Stimulated activated CD4-positive, alpha-beta T cell treated with anti-CD3 and anti-CD28 coated beads, Interleukin-4, amount 100 ng/mL, for 24 hours (primary cell): ENCODE measurements around the gene TIAM1.
A peak's percentile ranks its signal among the peaks of the same experiment; 100 is the strongest.

Experiments used
- DNase-seq: peaks from one replicate; pipeline ENCODE4 v3.0.0-alpha.2; 2020

TIAM1 gene

GRCh38 chr21:31352836-31353235 lies 8.8 kb upstream of the TIAM1 start:
- DNase-seq, result no peak

DNA sequence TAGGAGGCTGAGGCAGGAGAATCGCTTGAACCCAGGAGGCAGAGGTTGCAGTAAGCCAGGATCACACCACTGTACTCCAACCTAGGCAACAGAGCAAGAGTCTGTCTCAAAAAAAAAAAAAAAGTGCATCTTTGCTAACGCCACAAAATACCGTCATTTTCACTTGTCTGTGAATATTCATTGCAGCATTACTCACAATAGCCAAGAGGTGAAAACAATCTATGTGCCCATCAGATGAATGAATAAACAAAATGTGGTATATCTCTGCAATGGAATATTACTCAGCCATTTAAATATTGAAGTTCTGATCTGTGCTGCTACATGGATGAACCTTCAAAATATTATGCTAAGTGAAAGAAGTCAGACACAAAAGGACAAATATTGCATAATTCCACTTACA lies 7.9 kb upstream of the TIAM1 start:
- DNase-seq, result no peak

DNA sequence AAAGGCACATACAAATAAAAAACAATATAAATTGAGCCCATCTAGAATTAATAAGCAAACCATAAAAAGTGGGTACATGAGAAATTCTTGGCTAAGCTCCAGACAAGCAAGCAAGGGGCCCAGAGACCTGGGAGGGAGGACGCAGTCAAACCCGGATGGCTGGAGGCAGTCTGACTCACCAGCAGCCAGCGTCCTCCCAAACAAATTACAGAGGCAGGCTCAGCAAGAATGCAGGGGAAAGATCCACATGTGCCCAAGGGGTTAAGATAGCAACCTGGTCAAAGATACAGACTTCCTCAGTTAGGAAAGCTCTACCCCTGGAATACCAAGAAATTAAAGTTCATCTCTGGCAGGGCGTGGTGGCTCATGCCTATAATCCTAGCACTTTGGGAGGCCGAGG lies 7.4 kb upstream of the TIAM1 start:
- no peak for DNase-seq

DNA sequence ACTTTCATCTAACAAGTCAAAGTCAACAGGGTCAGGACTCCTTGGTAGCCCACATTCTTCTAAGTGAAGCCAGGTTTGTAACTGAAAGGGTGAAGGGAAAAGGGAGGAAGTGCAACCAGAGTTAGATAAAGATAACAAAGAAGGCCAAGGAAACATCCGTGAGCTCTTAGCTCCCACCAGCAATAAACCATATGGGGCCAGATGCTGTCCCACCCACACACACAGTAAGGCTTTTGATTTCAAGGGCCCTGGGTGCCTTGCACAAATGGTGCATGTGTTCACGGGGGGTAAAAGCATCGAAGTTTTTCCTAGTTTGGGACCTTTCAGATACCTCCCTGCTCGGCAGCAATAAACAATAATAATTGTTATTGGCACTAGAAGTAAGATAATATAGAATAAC lies 5.1 kb upstream of the TIAM1 start:
- no peak for DNase-seq

DNA sequence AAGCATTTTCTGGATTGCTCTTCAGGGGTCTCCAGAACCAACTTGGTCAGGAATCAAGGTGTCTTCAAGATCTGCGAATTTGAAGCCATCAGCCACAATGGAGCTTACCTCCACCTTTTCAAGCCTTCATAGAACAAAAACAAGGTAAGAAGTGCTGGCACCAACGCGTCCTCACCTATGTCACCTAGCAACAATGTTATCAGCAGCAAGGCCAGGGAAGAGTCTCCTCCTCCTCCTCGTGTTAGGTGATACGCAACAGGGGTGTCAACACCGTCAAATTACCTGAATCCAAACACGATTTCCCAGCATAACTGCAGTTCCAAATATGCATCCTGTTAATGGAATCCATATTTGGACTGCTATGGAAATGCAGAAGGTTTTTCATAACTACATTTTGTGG lies 4.1 kb upstream of the TIAM1 start:
- no peak for DNase-seq

DNA sequence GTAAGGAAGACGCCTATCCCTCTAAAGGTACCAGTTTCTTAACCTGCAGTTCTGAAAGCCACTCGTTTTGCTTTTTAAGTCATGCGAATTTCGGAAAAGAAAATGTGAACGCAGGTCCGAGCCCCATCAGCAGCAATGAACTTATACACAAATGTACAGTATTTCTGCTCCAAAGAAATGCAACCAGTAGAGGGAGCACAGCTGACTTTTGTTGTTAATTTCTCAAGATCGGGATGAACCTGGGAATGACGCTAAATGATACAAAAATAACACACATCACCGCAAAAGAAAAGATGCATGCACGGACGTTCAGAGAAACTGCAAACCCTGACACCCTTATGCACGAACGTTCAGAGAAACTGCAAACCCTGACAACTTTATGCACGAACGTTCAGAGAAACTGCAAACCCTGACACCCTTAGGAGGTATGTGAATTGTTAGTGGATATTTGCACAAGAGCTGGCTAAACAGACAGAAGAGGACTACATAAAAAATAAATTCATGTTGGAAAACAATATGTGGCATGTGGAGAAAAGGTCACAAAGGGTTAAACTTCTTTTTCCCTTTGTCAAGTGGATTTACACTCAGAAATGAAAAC lies 3.5 kb upstream of the TIAM1 start:
- no peak for DNase-seq

DNA sequence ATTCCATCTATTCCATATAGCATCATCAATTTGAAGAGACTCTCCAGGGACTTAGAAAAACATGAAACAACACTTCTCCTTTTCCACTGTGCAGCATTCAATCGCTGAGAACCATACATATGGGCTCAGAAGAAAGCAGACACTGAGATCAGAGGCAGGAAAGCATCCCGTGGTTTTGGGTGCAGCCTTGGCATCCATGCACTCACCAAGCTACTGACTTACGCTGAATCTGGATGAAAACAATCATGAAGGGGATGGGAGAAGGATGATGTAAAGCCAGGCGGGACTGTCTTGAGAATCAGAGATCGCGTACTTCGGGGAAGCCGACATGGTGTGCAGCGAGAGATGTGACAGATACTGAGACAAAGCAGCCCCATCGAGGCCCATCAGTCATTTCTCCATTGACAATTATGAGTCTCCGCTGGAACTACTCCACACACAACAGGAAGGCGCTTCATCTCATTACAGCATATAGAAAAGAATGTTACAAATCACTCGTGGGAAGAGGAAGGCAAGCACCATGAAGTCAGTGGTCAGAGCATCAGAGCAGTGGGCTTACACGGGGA lies 2.3 kb upstream of the TIAM1 start:
- no peak for DNase-seq

GRCh38 chr21:31345136-31345535 lies 1.1 kb upstream of the TIAM1 start:
- no peak for DNase-seq

- no peak for DNase-seq
Observed at GRCh38 chr21:31343030-31343510, 991 bp downstream of the TIAM1 start.

GRCh38 chr21:31342348-31342747 lies 1.7 kb downstream of the TIAM1 start:
- DNase-seq, result no peak

- DNase-seq, result no peak
Observed at GRCh38 chr21:31340942-31341487, 3.0 kb downstream of the TIAM1 start.

- DNase-seq, result no peak
Observed at GRCh38 chr21:31340514-31340913, 3.5 kb downstream of the TIAM1 start.

- DNase-seq, result no peak
Observed at GRCh38 chr21:31339721-31340120, 4.3 kb downstream of the TIAM1 start.

DNA sequence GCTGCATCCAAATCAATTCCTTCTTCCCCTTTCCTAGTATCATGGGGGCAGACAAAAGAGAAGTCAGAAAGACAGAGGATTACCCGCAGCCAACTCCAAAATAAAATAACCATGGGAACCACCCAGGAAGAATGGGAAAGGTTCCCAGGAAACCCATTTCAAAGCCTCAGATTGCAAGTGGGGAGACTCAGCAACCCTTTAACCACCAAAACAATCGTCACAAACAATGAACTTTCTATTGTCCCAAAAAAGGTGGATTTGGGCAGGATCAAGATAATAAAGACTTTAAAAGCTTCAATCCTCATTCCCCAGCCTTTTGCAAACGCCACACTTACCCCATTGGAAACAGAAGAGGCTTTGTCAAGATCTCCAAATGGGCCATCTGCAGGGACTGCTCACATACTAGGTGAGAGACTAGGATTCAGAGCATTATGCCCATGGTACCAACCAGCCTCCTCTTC lies 5.1 kb downstream of the TIAM1 start:
- no peak for DNase-seq

DNA sequence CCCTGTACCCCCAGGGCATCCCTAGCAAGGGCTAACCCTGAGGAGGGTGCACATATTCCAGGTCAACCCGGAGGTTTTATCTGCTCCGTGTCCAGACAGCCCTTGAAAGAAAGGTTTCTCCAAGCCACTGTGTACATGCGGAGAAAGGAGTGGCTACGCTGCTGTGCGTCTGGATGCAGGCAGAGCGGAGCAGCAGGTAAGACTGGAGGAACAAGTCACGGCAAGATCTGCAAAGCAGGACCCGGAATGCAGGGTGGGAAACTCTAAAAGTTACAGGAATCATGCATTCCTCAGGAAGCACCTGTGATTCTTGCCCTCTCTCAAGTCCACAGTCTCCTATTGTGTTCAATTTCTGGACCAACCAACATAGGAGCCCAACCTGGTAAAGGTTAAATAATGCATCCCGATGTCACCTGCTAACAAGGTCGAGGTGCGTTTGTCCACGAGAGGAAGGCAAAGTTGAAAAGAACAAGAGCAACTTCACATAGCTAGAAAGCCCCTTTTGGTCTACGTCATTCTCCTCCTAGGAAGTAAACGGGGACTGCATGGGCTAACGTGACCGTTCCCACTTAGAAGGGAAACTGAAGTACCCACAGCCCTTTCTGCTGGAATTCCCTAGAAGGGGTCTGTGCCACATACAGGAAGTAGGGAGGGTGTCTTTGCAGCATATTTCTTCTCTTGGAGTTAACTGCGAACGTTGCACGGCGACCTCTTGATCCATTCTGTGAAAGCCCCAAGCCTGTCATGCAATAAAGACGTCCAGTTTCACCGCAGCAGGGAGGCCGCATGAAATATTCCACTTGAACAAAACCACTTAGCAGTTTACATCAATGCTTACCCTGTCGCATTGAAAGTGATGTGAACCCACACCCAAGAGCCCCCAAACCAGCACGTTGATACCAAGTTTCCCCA lies 5.8 kb downstream of the TIAM1 start:
- no peak for DNase-seq

GRCh38 chr21:31337086-31337485 lies 7.0 kb downstream of the TIAM1 start:
- DNase-seq, result no peak

DNA sequence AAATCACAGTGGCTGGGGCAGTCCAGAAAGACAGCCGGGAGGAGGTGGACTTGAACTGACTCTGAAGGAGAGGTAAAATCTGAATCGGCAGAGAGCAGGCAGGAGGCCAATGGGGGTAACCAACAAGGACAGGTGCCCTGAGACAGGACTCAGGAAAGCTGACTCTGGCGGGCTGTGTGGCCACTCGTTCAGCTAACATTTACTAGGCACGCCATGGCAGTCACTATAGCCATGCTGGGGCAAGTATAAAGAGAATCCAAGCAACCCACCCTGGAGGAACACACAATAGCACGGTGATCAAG lies 7.4 kb downstream of the TIAM1 start:
- DNase-seq, result no peak

GRCh38 chr21:31335957-31336738 lies 7.9 kb downstream of the TIAM1 start:
- peak; percentile 60 for DNase-seq

GRCh38 chr21:31334648-31335121 lies 9.4 kb downstream of the TIAM1 start:
- DNase-seq, result no peak

- DNase-seq, result peak; percentile 28
Observed at GRCh38 chr21:31332525-31332924, 11.5 kb downstream of the TIAM1 start.

GRCh38 chr21:31331231-31331630 lies 12.8 kb downstream of the TIAM1 start:
- DNase-seq, result no peak

- no peak for DNase-seq
Observed at GRCh38 chr21:31330144-31330483, 13.9 kb downstream of the TIAM1 start.
